Measurements from ENCODE around the gene IL6ST. TPM values are rescaled to one million over a fixed set of nuclear protein-coding genes. Genes with fewer than 3 reads are reported as not detected.

Gene IL6ST
- polyA plus RNA-seq, 1 donor (not counting 4 experiments of a cell fraction or from before 2014, with no cell fraction given), result 41.3 TPM

- no peak overlapping the region for H3K4me2 ChIP-seq (ENCODE audit: control insufficient read depth, extremely low read depth, insufficient read depth, low read depth, low read length)
- peaks cover 9% of the 10 kb centered on the region for H3K4me1 ChIP-seq (ENCODE audit: control insufficient read depth, extremely low read depth, insufficient read depth, low read length)
- H4K20me1 ChIP-seq (ENCODE audit: control insufficient read depth, extremely low read depth, insufficient read depth, low read length), result no peaks in the 10 kb centered on the region
- TF ChIP-seq CTCF (optimal IDR thresholded peaks at IDR 0.05 in 1 of 3, IDR thresholded peaks at IDR 0.05 in 1 of 3, conservative IDR thresholded peaks at IDR 0.05 in 1 of 3; ENCODE audit: extremely low read depth in 1 of 3, insufficient read depth in 2 of 3, low read length in 3 of 3) (no peak), EZH2 (IDR thresholded peaks at IDR 0.05; ENCODE audit: low read length) (no peak)
- no peak for DNase-seq (ENCODE audit: low read depth, low spot score)
- no peaks in the 10 kb centered on the region for H3K9me3 ChIP-seq (ENCODE audit: control insufficient read depth, low read depth, low read length)
- no peak overlapping the region for H2AFZ ChIP-seq (ENCODE audit: control insufficient read depth, low read length)
- no peak overlapping the region for H3K4me3 ChIP-seq (ENCODE audit: control insufficient read depth in 2 of 3, extremely low read depth in 1 of 3, insufficient read depth in 2 of 3, low read depth in 1 of 3, low read length in 3 of 3)
- no peaks in the 10 kb centered on the region for H3K36me3 ChIP-seq (ENCODE audit: control insufficient read depth in 2 of 2, extremely low read depth in 1 of 2, insufficient read depth in 2 of 2, low read length in 2 of 2)
- H3K9ac ChIP-seq (ENCODE audit: control insufficient read depth, extremely low read depth, insufficient read depth, low read length), result no peak overlapping the region
- H3K27me3 ChIP-seq (ENCODE audit: control insufficient read depth, extremely low read depth, insufficient read depth, low read length), result no peaks in the 10 kb centered on the region
- FAIRE-seq, result no peak
- H3K9me1 ChIP-seq (ENCODE audit: control insufficient read depth, extremely low read depth, insufficient read depth, low read length), result no peaks in the 10 kb centered on the region
- no peak overlapping the region for H3K27ac ChIP-seq (ENCODE audit: control insufficient read depth, insufficient read depth, low read length)
- H3K79me2 ChIP-seq (ENCODE audit: control insufficient read depth, insufficient read depth, low read length), result no peaks in the 10 kb centered on the region
- dilution Hi-C loops (cut with MboI; ENCODE audit: extremely low pct_ligation_motif_present, low sequenced_read_pairs), result no loop called here
These were observed 15.7 kb upstream of the IL6ST start for GRCh38 chr5:56010431-56010830.

- no peaks in the 10 kb centered on the region for H3K9me3 ChIP-seq (ENCODE audit: control insufficient read depth, low read depth, low read length)
- FAIRE-seq (no peak), DNase-seq (ENCODE audit: low read depth, low spot score) (no peak)
- H2AFZ ChIP-seq (ENCODE audit: control insufficient read depth, low read length), result no peak overlapping the region
- TF ChIP-seq CTCF (optimal IDR thresholded peaks at IDR 0.05 in 1 of 3, IDR thresholded peaks at IDR 0.05 in 1 of 3, conservative IDR thresholded peaks at IDR 0.05 in 1 of 3; ENCODE audit: extremely low read depth in 1 of 3, insufficient read depth in 2 of 3, low read length in 3 of 3) (no peak), EZH2 (IDR thresholded peaks at IDR 0.05; ENCODE audit: low read length) (no peak)
- no peak overlapping the region for H3K4me3 ChIP-seq (ENCODE audit: control insufficient read depth in 2 of 3, extremely low read depth in 1 of 3, insufficient read depth in 2 of 3, low read depth in 1 of 3, low read length in 3 of 3)
- no peak overlapping the region for H3K9ac ChIP-seq (ENCODE audit: control insufficient read depth, extremely low read depth, insufficient read depth, low read length)
- no peaks in the 10 kb centered on the region for H4K20me1 ChIP-seq (ENCODE audit: control insufficient read depth, extremely low read depth, insufficient read depth, low read length)
- no peaks in the 10 kb centered on the region for H3K79me2 ChIP-seq (ENCODE audit: control insufficient read depth, insufficient read depth, low read length)
- H3K27ac ChIP-seq (ENCODE audit: control insufficient read depth, insufficient read depth, low read length), result no peak overlapping the region
- dilution Hi-C loops (cut with MboI; ENCODE audit: extremely low pct_ligation_motif_present, low sequenced_read_pairs), result no loop called here
- no peaks in the 10 kb centered on the region for H3K9me1 ChIP-seq (ENCODE audit: control insufficient read depth, extremely low read depth, insufficient read depth, low read length)
- peaks cover 1% of the 10 kb centered on the region for H3K4me1 ChIP-seq (ENCODE audit: control insufficient read depth, extremely low read depth, insufficient read depth, low read length)
- H3K4me2 ChIP-seq (ENCODE audit: control insufficient read depth, extremely low read depth, insufficient read depth, low read depth, low read length), result no peak overlapping the region
- H3K27me3 ChIP-seq (ENCODE audit: control insufficient read depth, extremely low read depth, insufficient read depth, low read length), result no peaks in the 10 kb centered on the region
- no peaks in the 10 kb centered on the region for H3K36me3 ChIP-seq (ENCODE audit: control insufficient read depth in 2 of 2, extremely low read depth in 1 of 2, insufficient read depth in 2 of 2, low read length in 2 of 2)
These were observed 11.8 kb upstream of the IL6ST start for GRCh38 chr5:56006600-56006999.

Measured in keratinocyte (primary cell).